ENCODE data around the gene GDF15. TPM values are rescaled to one million over a fixed set of nuclear protein-coding genes. Genes with fewer than 3 reads are reported as not detected.

Gene GDF15
- polyA plus RNA-seq, 1 donor (not counting 4 experiments of a cell fraction or from before 2014, with no cell fraction given): 0.31 TPM

- H3K9me1 ChIP-seq (ENCODE audit: control insufficient read depth, extremely low read depth, insufficient read depth, low read length): no peaks in the 10 kb centered on the region
- TF ChIP-seq, protein P1, sequence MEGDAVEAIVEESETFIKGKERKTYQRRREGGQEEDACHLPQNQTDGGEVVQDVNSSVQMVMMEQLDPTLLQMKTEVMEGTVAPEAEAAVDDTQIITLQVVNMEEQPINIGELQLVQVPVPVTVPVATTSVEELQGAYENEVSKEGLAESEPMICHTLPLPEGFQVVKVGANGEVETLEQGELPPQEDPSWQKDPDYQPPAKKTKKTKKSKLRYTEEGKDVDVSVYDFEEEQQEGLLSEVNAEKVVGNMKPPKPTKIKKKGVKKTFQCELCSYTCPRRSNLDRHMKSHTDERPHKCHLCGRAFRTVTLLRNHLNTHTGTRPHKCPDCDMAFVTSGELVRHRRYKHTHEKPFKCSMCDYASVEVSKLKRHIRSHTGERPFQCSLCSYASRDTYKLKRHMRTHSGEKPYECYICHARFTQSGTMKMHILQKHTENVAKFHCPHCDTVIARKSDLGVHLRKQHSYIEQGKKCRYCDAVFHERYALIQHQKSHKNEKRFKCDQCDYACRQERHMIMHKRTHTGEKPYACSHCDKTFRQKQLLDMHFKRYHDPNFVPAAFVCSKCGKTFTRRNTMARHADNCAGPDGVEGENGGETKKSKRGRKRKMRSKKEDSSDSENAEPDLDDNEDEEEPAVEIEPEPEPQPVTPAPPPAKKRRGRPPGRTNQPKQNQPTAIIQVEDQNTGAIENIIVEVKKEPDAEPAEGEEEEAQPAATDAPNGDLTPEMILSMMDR (optimal IDR thresholded peaks at IDR 0.05 in 1 of 3, IDR thresholded peaks at IDR 0.05 in 1 of 3, conservative IDR thresholded peaks at IDR 0.05 in 1 of 3; ENCODE audit: extremely low read depth in 1 of 3, insufficient read depth in 2 of 3, low read length in 3 of 3): no peak
- no peak for TF ChIP-seq EZH2 (IDR thresholded peaks at IDR 0.05; ENCODE audit: low read length)
- peak overlapping the region; percentile 63 for H3K9ac ChIP-seq (ENCODE audit: control insufficient read depth, extremely low read depth, insufficient read depth, low read length)
- peaks cover 15% of the 10 kb centered on the region for H3K4me1 ChIP-seq (ENCODE audit: control insufficient read depth, extremely low read depth, insufficient read depth, low read length)
- H3K9me3 ChIP-seq (ENCODE audit: control insufficient read depth, low read depth, low read length): no peaks in the 10 kb centered on the region
- H3K36me3 ChIP-seq (ENCODE audit: control insufficient read depth in 2 of 2, extremely low read depth in 1 of 2, insufficient read depth in 2 of 2, low read length in 2 of 2): no peaks in the 10 kb centered on the region
- no peaks in the 10 kb centered on the region for H4K20me1 ChIP-seq (ENCODE audit: control insufficient read depth, extremely low read depth, insufficient read depth, low read length)
- no peak overlapping the region for H3K4me3 ChIP-seq (ENCODE audit: control insufficient read depth in 2 of 3, extremely low read depth in 1 of 3, insufficient read depth in 2 of 3, low read depth in 1 of 3, low read length in 3 of 3)
- peak overlapping the region; percentile 61 for H3K4me2 ChIP-seq (ENCODE audit: control insufficient read depth, extremely low read depth, insufficient read depth, low read depth, low read length)
- dilution Hi-C loops (cut with MboI; ENCODE audit: extremely low pct_ligation_motif_present, low sequenced_read_pairs): no loop called here
- DNase-seq (ENCODE audit: low read depth, low spot score): peak; percentile 76
- H2AFZ ChIP-seq (ENCODE audit: control insufficient read depth, low read length): peak overlapping the region; percentile 35
- no peaks in the 10 kb centered on the region for H3K79me2 ChIP-seq (ENCODE audit: control insufficient read depth, insufficient read depth, low read length)
- H3K27ac ChIP-seq (ENCODE audit: control insufficient read depth, insufficient read depth, low read length): peak overlapping the region; percentile 80
- H3K27me3 ChIP-seq (ENCODE audit: control insufficient read depth, extremely low read depth, insufficient read depth, low read length): no peaks in the 10 kb centered on the region
- peak; percentile 67 for FAIRE-seq
Measured at GRCh38 chr19:18373892-18374629, 11.9 kb upstream of the GDF15 start.

- FAIRE-seq (no peak), DNase-seq (ENCODE audit: low read depth, low spot score) (no peak)
- dilution Hi-C loops (cut with MboI; ENCODE audit: extremely low pct_ligation_motif_present, low sequenced_read_pairs): no loop called here
- no peak overlapping the region for H3K27ac ChIP-seq (ENCODE audit: control insufficient read depth, insufficient read depth, low read length)
- H3K4me1 ChIP-seq (ENCODE audit: control insufficient read depth, extremely low read depth, insufficient read depth, low read length): peaks cover 22% of the 10 kb centered on the region
- no peaks in the 10 kb centered on the region for H3K79me2 ChIP-seq (ENCODE audit: control insufficient read depth, insufficient read depth, low read length)
- no peak overlapping the region for H3K4me3 ChIP-seq (ENCODE audit: control insufficient read depth in 2 of 3, extremely low read depth in 1 of 3, insufficient read depth in 2 of 3, low read depth in 1 of 3, low read length in 3 of 3)
- no peaks in the 10 kb centered on the region for H3K9me3 ChIP-seq (ENCODE audit: control insufficient read depth, low read depth, low read length)
- H4K20me1 ChIP-seq (ENCODE audit: control insufficient read depth, extremely low read depth, insufficient read depth, low read length): no peaks in the 10 kb centered on the region
- H3K9ac ChIP-seq (ENCODE audit: control insufficient read depth, extremely low read depth, insufficient read depth, low read length): no peak overlapping the region
- no peak overlapping the region for H2AFZ ChIP-seq (ENCODE audit: control insufficient read depth, low read length)
- no peaks in the 10 kb centered on the region for H3K36me3 ChIP-seq (ENCODE audit: control insufficient read depth in 2 of 2, extremely low read depth in 1 of 2, insufficient read depth in 2 of 2, low read length in 2 of 2)
- no peak overlapping the region for H3K4me2 ChIP-seq (ENCODE audit: control insufficient read depth, extremely low read depth, insufficient read depth, low read depth, low read length)
- no peak for TF ChIP-seq EZH2 (IDR thresholded peaks at IDR 0.05; ENCODE audit: low read length)
- TF ChIP-seq, protein P1 (optimal IDR thresholded peaks at IDR 0.05 in 1 of 3, IDR thresholded peaks at IDR 0.05 in 1 of 3, conservative IDR thresholded peaks at IDR 0.05 in 1 of 3; ENCODE audit: extremely low read depth in 1 of 3, insufficient read depth in 2 of 3, low read length in 3 of 3): no peak
- no peaks in the 10 kb centered on the region for H3K27me3 ChIP-seq (ENCODE audit: control insufficient read depth, extremely low read depth, insufficient read depth, low read length)
- no peaks in the 10 kb centered on the region for H3K9me1 ChIP-seq (ENCODE audit: control insufficient read depth, extremely low read depth, insufficient read depth, low read length)
Measured at GRCh38 chr19:18377026-18377425, 8.9 kb upstream of the GDF15 start.

Data from keratinocyte (primary cell).